Measurements from ENCODE around the gene FBLN1. TPM values are rescaled to one million over a fixed set of nuclear protein-coding genes. Genes with fewer than 3 reads are reported as not detected.

Gene FBLN1
- total and polyA plus RNA-seq, 2 experiments from 2014 or later: 137 to 304 TPM

DNA sequence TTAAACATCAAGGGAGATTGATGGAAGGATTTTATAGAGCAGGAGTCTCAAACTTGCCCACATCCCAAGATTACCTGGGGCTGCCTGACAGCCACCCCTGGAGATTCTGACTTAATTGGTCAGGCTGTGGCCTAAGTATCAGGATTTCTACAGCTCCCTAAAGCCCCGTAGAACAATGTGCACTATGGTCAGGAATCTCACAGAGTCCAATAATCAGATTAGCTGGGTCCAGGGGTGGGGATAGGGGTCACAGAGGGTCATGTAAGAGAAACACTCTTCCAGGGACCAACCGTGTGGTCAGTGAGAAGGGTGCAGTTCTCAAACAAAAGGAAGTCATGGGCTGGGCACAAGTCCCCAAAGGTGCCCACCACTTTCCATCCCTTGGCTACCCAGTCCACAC, 20.5 kb upstream of the FBLN1 start:
- WGBS, 2 experiments (ENCODE audit: low coverage in 1 of 2, low lambda C conversion rate in 2 of 2, missing lambda C conversion rate in 2 of 2): 86 to 96% methylated on average over 2 of the region's 2 CpGs
- in situ Hi-C loops (cut with MboI): no loop called here
- no peaks in the 10 kb centered on the region for H3K79me2 ChIP-seq (ENCODE audit: insufficient read depth)

DNA sequence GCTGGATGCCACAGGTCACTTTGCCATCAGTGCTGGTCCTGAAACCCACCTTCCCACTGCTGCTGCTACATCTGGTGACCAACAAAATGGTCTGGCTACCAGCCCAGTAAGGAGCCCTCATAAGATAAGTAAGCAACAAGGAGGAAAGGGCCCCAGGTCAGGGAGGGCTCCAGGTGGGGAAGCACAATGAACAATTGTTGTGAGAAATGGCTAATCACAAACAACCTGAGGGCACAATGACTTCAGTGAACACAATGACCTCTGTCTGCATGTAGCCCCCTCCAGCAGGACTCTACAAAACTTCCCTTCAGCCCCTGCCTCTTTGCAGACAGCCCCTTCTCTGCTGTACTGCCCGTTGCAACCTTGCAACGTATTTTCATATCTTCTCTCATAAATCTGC, 19.4 kb upstream of the FBLN1 start:
- no peak for DNase-seq
- TF ChIP-seq EZH2phosphoT487 (IDR thresholded peaks at IDR 0.05; ENCODE audit: insufficient read depth, low read depth) (no peak), EZH2 (IDR thresholded peaks at IDR 0.05; ENCODE audit: insufficient read depth, poor library complexity, severe bottlenecking) (no peak)
- Histone ChIP-seq H3K79me2 (ENCODE audit: insufficient read depth) (no peaks in the 10 kb centered on the region), H3K27me3 (replicated peaks; ENCODE audit: insufficient read depth) (no peaks in the 10 kb centered on the region), H3K4me2 (ENCODE audit: unreplicated experiment) (no peak overlapping the region), H2AFZ (no peak overlapping the region), H3K36me3 (ENCODE audit: low read depth) (no peaks in the 10 kb centered on the region), H3K9me2 (ENCODE audit: insufficient read depth) (no peaks in the 10 kb centered on the region), H3F3A (ENCODE audit: insufficient read depth) (0 out of 2 replicates have a peak, but pooled peaks cover under 1% of the 10 kb centered on the region), H3K9ac (no peak overlapping the region), H4K20me1 (ENCODE audit: insufficient read depth) (no peaks in the 10 kb centered on the region), H3K4me1 (ENCODE audit: insufficient read depth) (no peaks in the 10 kb centered on the region), H3K4me3 (no peak overlapping the region), H3K27ac (no peak overlapping the region), H3K9me3 (ENCODE audit: low read depth) (no peaks in the 10 kb centered on the region)
- 90% methylated on average over 2 of the region's 2 CpGs for WGBS, 2 experiments (ENCODE audit: low coverage in 1 of 2, low lambda C conversion rate in 2 of 2, missing lambda C conversion rate in 2 of 2)
- in situ Hi-C loops (cut with MboI): no loop called here

More for the DNA sequence above, 20.5 kb upstream of the FBLN1 start:
- H3K9me3 ChIP-seq (ENCODE audit: low read depth): no peaks in the 10 kb centered on the region
- no peak overlapping the region for H2AFZ ChIP-seq
- no peak for DNase-seq
- H3K9ac ChIP-seq: no peak overlapping the region
- H3K27me3 ChIP-seq (replicated peaks; ENCODE audit: insufficient read depth): no peaks in the 10 kb centered on the region
- H3K9me2 ChIP-seq (ENCODE audit: insufficient read depth): no peaks in the 10 kb centered on the region
- H3K27ac ChIP-seq: no peak overlapping the region
- H3K36me3 ChIP-seq (ENCODE audit: low read depth): no peaks in the 10 kb centered on the region
- H3K4me1 ChIP-seq (ENCODE audit: insufficient read depth): no peaks in the 10 kb centered on the region
- H3K4me3 ChIP-seq: no peak overlapping the region
- H4K20me1 ChIP-seq (ENCODE audit: insufficient read depth): no peaks in the 10 kb centered on the region
- 0 out of 2 replicates have a peak, but pooled peaks cover 8% of the 10 kb centered on the region for H3F3A ChIP-seq (ENCODE audit: insufficient read depth)
- TF ChIP-seq EZH2 (IDR thresholded peaks at IDR 0.05; ENCODE audit: insufficient read depth, poor library complexity, severe bottlenecking) (no peak), EZH2phosphoT487 (IDR thresholded peaks at IDR 0.05; ENCODE audit: insufficient read depth, low read depth) (no peak)
- no peak overlapping the region for H3K4me2 ChIP-seq (ENCODE audit: unreplicated experiment)

DNA sequence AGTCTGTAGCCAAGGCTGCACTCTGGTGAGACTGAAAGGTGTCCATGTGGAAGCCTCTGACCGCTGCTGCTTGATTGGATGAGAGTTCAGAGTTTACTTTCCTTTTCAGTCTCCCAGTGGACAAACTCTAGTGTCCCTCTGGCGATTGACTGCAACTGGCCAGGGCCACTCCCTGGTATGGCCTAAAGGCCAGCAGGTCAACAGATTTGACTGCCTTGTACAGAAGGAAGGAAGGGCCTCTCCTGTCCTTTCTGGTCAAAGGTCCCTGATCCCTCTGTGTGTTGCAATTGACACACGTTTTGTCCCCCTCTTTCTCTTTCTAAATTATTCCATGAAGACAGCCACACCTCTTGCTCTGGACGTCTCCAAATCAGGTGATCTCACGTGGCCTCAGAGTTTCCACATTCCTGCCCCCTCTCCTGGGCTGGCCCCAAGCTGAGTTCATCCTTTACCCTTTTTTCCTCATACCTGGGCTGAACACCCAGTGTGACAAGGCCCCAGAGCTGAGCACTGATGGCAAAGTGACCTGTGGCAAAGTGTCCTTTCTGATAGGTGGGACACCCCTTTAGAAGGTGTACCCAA, 18.7 kb upstream of the FBLN1 start:
- Histone ChIP-seq H2AFZ (no peak overlapping the region), H3K9me2 (ENCODE audit: insufficient read depth) (no peaks in the 10 kb centered on the region), H3K36me3 (ENCODE audit: low read depth) (no peaks in the 10 kb centered on the region), H3K79me2 (ENCODE audit: insufficient read depth) (no peaks in the 10 kb centered on the region), H3K4me2 (ENCODE audit: unreplicated experiment) (no peak overlapping the region), H3K4me3 (no peak overlapping the region), H3K27me3 (replicated peaks; ENCODE audit: insufficient read depth) (no peaks in the 10 kb centered on the region), H3K4me1 (ENCODE audit: insufficient read depth) (no peaks in the 10 kb centered on the region), H3K9me3 (ENCODE audit: low read depth) (no peaks in the 10 kb centered on the region), H3F3A (ENCODE audit: insufficient read depth) (no peaks in the 10 kb centered on the region), H3K27ac (no peak overlapping the region), H3K9ac (no peak overlapping the region), H4K20me1 (ENCODE audit: insufficient read depth) (no peaks in the 10 kb centered on the region)
- TF ChIP-seq EZH2 (IDR thresholded peaks at IDR 0.05; ENCODE audit: insufficient read depth, poor library complexity, severe bottlenecking) (no peak), EZH2phosphoT487 (IDR thresholded peaks at IDR 0.05; ENCODE audit: insufficient read depth, low read depth) (no peak)
- DNase-seq: no peak
- in situ Hi-C loops (cut with MboI): no loop called here
- WGBS, 2 experiments (ENCODE audit: low coverage in 1 of 2, low lambda C conversion rate in 2 of 2, missing lambda C conversion rate in 2 of 2): 77 to 80% methylated on average over 5 of the region's 5 CpGs

DNA sequence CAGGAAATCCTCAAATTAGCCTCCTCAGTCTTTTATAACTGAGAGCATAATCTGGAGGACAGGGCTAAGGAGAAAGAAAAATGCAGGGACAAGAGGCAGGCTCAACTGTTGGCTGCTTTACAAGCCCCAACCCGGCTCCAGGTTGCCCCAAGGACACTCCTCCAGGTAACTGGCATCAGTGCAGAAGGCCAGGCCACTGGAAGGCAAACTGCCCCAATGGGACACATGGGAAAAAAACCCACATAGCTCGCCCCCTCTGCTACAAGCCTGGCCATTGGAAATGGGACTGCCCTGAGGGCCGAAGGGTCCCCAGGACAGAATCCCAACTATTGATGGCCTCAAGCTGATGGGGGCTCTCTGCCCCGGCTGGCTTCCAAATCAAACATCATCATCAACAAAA, 17.9 kb upstream of the FBLN1 start:
- no peaks in the 10 kb centered on the region for H3F3A ChIP-seq (ENCODE audit: insufficient read depth)
- H3K9me2 ChIP-seq (ENCODE audit: insufficient read depth): no peaks in the 10 kb centered on the region
- H3K27ac ChIP-seq: no peak overlapping the region
- in situ Hi-C loops (cut with MboI): no loop called here
- H3K4me3 ChIP-seq: no peak overlapping the region
- no peaks in the 10 kb centered on the region for H4K20me1 ChIP-seq (ENCODE audit: insufficient read depth)
- DNase-seq: no peak
- no peaks in the 10 kb centered on the region for H3K9me3 ChIP-seq (ENCODE audit: low read depth)
- H3K4me1 ChIP-seq (ENCODE audit: insufficient read depth): no peaks in the 10 kb centered on the region
- no peaks in the 10 kb centered on the region for H3K79me2 ChIP-seq (ENCODE audit: insufficient read depth)
- H2AFZ ChIP-seq: no peak overlapping the region
- H3K9ac ChIP-seq: no peak overlapping the region
- 86 to 98% methylated on average over 4 of the region's 4 CpGs for WGBS, 2 experiments (ENCODE audit: low coverage in 1 of 2, low lambda C conversion rate in 2 of 2, missing lambda C conversion rate in 2 of 2)
- no peaks in the 10 kb centered on the region for H3K27me3 ChIP-seq (replicated peaks; ENCODE audit: insufficient read depth)
- H3K4me2 ChIP-seq (ENCODE audit: unreplicated experiment): no peak overlapping the region
- TF ChIP-seq EZH2 (IDR thresholded peaks at IDR 0.05; ENCODE audit: insufficient read depth, poor library complexity, severe bottlenecking) (no peak), EZH2phosphoT487 (IDR thresholded peaks at IDR 0.05; ENCODE audit: insufficient read depth, low read depth) (no peak)
- no peaks in the 10 kb centered on the region for H3K36me3 ChIP-seq (ENCODE audit: low read depth)

Data from GM23248 (cell line).